LNCaP clone FGC (cell line): ENCODE results near the gene CRABP1.

Source experiments
- DNase-seq: peaks from one replicate; pipeline ENCODE4 v3.0.0-alpha.2; 2011; ENCODE audit warnings: low read depth
- H3K4me3 ChIP-seq: 2 replicates; pipeline ENCODE4 v1.5.1; 2011; ENCODE audit warnings: mild to moderate bottlenecking, low read depth, low read length, control low read depth
- CTCF ChIP-seq: IDR thresholded peaks from 2 replicates; pipeline ENCODE4 v1.5.1; 2012; ENCODE audit warnings: mild to moderate bottlenecking; ENCODE audit not compliant: control insufficient read depth, insufficient read depth; ENCODE audit errors: extremely low read depth

CRABP1 gene

DNA sequence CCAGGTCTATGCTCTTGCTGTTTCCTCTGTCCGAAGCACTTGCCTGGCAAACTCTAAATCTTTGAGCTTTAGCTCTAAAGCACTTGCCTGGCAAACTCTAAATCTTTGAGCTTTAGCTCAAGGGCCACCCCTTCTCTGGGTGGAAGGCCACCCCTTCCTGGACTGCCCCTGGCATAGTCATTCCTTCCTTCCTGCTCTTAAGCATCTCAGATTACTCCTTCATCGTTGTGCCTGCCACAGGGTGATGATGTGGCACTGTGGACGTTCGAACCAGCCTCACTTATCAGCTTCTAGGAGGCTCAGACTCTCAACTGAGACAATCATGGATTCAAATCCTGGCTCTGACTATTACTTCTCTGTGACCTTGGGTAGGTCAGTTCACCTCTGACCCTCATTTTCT lies 10.5 kb upstream of the CRABP1 start:
- DNase-seq, result no peak
- no peak for TF ChIP-seq CTCF
- H3K4me3 ChIP-seq, result no peak overlapping the region

- no peak for DNase-seq
- no peak for TF ChIP-seq CTCF
- H3K4me3 ChIP-seq, result no peak overlapping the region
Observed at GRCh38 chr15:78334845-78335244, 5.3 kb upstream of the CRABP1 start.

DNA sequence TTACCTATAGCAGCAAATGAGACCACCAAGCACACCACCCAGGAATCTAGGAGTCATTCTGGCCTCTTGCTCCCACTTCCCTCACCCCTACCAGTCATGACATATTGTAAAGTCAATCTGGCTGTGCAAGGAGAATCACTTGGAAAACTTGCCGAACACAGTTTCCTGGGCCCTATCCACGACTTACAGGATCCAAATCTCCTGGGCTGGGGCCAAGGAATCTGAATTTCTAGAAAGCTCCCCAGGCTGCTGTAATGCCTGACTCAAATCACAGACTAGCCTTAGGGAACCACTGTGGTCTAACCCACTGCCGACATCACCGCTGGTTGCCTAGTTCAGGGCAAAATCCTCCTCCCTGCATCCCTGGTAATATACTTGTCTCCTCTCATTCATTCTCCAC lies 4.2 kb upstream of the CRABP1 start:
- no peak for TF ChIP-seq CTCF
- H3K4me3 ChIP-seq, result no peak overlapping the region

GRCh38 chr15:78338781-78339180 lies 1.4 kb upstream of the CRABP1 start:
- no peak overlapping the region for H3K4me3 ChIP-seq
- TF ChIP-seq CTCF, result no peak
- DNase-seq, result no peak

More for the DNA sequence above, 4.2 kb upstream of the CRABP1 start:
- no peak for DNase-seq

GRCh38 chr15:78339559-78339958 lies 594 bp upstream of the CRABP1 start:
- H3K4me3 ChIP-seq, result no peak overlapping the region
- no peak for TF ChIP-seq CTCF
- DNase-seq, result no peak

- no peak for TF ChIP-seq CTCF
- H3K4me3 ChIP-seq, result no peak overlapping the region
- no peak for DNase-seq
Observed at GRCh38 chr15:78341057-78341987, 1.2 kb downstream of the CRABP1 start.

- no peak for DNase-seq
- TF ChIP-seq CTCF, result no peak
- H3K4me3 ChIP-seq, result no peak overlapping the region
Observed at GRCh38 chr15:78342021-78342420, 1.9 kb downstream of the CRABP1 start.
